GM18526 (cell line): ENCODE measurements around the gene PTPRN2.

Experiments used
- POLR2A ChIP-seq: IDR thresholded peaks from 3 replicates; pipeline ENCODE4 v1.6.1; 2011; ENCODE audit not compliant: insufficient read length; ENCODE audit errors: extremely low read depth

The PTPRN2 gene

DNA sequence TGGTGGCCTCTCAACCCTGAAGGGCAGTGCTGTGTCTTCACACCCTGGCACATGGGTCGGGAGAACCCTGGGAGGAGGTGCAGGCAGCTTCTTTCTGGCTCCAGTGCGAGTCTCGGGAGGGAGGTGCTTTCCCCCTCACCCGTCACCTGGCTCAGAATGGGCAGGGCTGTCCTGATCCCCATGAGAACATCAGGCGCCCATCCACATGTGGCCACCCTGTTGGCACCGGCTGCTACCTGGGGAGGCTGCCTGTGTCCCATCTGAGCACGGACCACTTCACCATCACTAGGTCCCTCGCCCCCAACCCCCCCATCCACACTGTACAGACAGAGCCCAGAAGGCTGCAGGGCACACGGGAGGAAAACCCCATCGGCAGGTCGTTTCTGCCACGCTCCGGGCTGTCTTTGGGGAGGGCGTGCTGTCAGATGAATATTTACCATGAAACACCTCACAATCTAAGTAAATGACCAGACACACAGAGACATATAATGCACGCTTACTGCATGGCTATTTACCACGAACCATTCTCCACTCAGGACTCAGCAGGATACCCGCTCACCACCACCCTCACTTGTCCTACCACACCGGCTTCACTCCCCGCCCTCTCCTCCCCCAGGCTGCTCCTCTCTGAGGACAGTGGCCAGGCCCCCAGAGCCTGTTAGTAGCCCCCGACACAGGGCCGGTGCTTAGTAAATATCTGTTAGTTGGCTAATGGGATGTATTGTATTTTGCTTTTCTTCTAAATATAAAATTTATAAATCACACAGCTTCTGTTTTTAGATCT is 968.6 kb downstream of the PTPRN2 start:
- no peak for TF ChIP-seq POLR2A

DNA sequence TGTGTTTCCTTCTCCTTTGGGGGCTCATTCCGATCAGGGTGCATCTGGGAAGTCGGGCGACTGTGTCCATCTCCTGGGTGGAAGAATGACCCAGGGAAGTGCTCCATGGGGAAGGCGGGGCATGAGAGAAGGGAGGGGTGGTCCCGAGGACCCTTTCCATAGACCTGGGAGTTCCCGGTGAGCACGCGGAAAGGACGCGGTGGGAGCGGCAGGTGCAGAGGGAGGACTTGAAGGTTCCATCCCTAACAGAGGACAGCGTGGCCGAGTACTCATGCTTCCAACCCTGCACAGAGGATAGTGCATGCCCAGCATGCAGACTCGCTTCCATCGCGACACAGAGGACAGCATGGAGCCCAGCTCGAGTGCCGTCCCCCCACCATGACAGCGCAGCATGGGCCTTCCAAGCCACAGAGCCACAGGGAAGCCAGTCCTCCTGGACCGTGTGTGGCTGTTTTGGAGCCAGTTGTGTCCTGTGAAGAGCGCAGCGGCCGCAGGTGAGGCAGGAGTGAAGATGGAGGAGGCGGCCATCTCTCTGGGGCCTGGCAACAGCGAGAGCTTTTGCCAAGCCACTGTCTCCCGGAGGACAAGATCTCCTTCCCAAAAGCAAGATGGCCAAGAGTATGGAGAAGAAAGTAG is 969.4 kb downstream of the PTPRN2 start:
- no peak for TF ChIP-seq POLR2A

DNA sequence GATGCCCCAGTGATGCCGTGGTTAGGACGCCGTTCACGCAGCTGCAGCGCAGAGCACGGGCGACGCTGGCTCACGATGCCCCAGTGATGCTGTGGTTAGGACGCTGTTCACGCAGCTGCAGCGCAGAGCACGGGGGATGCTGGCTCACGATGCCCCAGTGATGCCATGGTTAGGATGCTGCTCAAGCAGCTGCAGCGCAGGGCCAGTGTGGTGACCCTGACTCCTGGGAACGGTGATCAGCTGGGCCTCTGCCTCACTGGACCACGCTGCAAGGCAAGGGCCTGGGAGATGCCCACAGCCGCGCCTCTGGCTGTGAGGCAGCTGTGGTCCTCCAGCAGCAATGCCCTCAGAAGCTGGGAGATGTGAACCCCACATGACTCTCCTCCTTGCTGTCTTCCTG is 970.2 kb downstream of the PTPRN2 start:
- no peak for TF ChIP-seq POLR2A

DNA sequence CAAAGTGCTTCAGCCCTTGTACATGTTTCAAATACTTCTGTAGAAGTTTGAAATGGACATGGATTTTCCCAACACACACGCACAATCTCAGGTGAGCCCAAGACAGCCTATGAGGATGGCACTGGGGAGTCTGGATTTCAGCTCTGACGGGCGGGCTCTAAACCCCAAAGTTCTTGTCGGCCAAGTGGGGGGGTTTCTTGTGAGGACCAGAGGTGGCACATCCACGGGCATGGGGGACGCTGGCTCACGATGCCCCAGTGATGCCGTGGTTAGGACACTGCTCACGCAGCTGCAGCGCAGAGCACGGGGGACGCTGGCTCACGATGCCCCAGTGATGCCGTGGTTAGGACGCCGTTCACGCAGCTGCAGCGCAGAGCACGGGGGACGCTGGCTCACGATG is 970.7 kb downstream of the PTPRN2 start:
- no peak for TF ChIP-seq POLR2A

DNA sequence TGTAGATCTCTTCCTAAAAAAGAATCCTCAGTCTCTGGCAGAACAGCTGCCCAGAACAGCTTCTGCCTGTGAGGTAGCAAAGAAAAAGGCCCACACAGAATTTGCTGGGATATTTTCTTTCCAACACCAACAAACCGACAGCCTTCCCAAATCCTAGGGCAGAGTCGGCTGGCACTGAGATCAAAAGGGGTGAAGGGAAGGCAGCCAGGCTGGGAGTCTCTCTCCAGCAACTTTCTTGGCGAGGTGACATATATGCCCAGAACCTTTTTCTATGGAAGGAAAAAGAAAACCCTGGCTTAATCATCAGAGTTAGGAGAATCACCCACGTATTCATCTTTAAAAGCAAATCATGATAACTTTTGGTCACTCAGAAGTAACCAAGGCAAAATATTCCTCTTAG is 971.2 kb downstream of the PTPRN2 start:
- no peak for TF ChIP-seq POLR2A

DNA sequence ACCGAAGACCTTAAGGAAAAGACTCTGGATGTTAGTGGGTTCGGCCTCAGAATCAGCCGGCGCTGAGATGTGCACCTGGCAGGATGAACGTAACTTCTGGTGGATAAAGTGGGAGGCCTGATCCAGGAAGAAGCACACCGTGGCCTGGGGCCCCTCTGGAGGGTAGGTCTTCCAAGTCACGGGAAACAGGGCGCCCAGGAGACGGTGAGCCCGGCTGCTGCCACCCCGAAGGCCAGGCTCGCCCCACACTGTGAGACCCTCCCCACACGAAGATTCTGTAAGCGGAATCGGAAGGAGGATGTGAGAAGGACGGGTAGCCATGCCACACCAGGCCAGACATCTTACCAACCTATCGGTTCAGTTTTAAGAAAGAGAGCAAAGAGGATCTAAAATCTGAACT is 971.8 kb downstream of the PTPRN2 start:
- TF ChIP-seq POLR2A, result no peak

DNA sequence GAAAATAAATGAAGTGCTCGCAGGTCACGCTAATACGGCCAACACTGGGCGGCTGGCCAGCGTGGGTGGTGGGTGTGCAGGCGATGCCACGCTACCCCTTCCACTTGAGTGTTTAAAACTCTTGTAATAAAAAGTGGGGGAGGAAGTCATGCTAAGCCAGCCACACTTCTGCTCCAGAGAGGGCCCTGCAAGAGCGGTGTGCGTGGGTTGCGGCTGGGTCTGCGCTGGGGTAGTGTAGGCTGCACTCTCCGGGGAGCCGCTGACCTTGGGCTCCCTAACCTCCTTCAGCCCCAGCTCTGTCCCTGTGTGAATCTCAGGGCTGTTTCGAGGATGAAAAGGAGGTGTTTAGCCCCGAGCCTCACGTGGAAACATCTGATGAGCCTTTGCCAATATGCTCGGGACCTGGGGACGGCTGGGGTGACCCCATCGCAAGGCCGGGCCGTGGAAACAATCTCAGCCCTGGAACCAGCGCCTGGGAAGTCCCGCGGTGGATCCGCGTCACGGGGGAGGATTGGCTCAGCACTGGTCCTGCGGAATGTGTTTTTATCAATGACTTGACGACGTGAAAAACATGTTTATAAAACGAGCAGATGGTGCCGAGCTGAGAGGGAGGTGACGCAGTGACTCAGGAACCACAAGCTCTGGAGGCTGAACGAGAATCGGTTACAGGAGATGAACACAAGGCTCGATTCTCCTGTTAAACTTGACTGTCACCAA is 972.4 kb downstream of the PTPRN2 start:
- TF ChIP-seq POLR2A, result no peak

DNA sequence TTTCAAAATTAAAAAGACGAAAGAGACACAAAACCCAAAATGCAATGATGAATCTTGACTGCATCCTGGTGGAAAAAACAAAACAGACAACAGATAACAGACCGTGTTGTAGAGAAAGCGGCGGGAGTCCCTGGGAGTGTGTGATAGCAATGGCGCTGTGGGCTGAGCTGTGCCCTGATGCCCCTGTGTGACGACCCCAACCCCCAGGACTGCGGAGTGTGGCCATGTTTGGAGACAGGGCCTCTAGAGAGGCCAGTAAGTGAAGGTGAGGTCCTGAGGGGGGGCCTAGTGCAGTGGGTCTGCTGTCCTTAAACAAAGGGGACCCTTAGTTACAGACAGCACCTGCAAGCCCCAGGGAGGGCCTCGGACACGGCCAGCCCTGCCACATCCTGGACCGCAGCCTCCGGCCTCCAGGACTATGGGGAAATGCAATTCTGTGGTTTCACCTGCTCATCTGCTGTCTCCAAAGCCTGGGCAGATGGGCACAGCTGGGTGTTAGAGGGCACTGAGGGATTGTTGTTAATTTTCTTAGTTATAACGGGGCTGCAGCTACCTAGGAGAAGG is 973.1 kb downstream of the PTPRN2 start:
- no peak for TF ChIP-seq POLR2A

DNA sequence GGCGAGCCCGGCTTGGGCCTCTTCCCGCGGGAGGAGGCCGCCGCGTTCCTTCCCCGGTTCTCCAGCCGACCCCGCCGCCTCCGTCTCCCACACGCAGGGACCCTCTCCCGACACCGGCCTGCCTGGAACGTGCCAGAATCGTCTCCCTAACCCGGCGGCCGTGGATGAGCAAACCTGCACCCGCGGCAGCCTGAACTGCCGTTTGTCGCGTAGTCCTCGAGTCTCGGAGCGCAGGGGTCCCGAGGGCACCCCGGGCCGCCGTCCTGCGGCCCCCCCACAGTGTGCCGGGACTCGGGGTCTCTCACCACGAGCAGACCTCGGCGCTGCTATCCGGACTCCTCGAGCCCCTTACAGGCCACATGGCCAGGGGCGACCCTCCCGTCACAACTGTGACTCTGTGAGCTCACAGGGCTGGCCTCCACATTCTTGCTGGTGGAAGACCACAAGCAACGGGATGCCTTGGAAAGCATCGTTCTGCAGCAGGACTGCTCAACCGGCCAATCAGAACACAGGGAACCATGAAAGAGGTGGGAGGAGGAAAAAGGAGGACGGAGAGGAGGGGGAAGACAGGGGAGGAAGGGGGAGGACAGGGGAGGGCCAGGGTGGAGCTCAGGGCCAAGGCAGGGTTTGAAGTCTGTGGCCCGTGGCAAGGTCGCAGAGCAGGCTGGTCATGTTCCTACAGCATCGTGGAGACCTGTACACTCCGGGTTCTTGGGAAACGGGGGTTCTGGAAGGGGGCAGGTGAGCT is 973.9 kb downstream of the PTPRN2 start:
- no peak for TF ChIP-seq POLR2A

DNA sequence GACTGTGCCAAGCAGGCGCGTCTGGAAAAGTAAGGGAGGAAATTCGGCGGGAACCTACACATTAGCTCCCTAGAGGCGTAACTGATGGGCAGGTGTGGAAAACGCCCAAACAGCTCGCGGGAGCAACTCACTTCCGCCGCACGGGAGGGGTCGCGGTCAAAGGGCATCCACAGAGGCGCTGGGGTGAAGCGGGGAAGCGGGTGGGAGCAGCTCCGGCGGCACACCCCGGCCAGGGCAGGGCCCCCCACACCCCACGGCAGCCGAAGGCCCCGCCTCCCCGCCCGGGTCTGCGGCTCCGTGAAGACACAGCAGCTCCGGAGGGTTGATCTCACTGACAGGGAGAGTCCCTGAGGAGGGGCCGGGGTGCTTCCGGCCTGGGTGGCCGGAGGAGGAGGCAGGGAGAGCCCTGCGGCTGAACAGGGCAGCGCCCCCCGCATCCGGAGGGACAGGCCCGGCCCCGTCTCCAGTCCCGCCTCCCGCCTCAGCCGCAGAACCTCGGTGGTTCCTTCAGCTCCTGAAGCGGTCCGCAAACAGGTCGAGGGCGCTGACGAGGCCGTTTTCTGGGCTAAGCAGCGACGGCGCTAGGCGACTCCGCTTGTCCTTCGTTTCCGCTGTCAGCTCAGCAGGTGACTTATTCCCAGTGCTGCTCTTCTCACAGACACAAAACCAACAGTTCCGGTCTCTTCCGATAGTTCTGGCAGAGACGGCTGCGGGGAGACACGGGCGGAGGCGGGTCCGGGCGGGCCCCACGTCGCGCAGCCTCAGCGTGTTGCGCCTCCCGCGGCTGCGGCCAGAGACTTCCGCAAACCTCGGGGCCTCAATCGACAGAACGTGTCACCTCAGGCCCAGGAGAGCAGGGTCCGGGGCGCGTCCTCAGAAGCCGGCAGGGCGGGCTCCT is 974.7 kb downstream of the PTPRN2 start:
- TF ChIP-seq POLR2A, result no peak

DNA sequence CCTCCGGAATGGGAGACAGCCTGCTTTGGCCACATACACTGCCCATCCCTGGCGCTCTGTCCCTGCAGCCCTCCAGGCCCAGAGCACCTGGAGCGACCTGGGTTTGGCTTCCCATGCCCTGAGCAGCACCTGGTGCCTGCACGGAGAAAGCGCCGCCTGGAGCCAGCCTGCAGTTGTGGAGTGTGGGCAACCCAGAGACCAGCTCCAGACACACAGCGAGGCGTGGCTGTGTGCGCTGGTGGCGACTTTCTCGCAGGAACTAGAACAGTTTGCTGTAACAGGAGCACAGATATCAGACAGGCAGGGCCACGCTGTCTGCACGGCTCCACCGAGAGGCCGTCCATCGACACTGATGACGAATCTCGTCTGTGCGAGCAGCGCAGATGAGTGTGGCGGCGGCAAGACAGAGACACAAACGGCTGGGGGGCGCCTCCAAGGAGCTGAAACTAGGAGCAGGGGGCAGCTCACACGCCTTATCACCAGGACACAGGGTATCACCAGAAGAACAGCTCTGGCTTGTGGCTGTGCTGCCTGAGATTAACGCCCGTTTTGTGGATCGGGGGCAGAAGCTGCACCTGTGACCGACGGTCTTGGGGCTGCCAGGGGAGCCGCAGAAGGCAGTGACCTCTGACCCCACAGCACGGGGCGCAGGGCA is 975.5 kb downstream of the PTPRN2 start:
- no peak for TF ChIP-seq POLR2A

DNA sequence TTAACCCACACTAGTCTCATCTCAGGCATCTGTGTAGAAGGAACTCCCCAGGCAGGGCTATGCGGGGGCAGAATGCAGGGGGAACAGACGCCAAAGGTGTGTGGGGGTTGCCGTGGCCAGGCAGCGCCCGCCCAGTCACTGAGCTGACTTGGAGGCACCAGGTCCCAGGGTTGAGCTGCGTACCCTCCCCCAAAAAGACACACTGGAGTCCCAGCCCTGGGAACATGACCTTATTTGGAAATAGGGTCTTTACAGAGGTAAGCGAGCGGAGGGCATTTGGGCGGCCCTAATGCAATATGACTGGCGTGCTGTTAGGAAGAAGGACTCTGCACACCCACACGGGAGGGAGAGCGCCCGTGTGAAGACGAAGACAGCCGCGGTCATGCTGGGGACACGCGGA is 976.3 kb downstream of the PTPRN2 start:
- TF ChIP-seq POLR2A, result no peak

DNA sequence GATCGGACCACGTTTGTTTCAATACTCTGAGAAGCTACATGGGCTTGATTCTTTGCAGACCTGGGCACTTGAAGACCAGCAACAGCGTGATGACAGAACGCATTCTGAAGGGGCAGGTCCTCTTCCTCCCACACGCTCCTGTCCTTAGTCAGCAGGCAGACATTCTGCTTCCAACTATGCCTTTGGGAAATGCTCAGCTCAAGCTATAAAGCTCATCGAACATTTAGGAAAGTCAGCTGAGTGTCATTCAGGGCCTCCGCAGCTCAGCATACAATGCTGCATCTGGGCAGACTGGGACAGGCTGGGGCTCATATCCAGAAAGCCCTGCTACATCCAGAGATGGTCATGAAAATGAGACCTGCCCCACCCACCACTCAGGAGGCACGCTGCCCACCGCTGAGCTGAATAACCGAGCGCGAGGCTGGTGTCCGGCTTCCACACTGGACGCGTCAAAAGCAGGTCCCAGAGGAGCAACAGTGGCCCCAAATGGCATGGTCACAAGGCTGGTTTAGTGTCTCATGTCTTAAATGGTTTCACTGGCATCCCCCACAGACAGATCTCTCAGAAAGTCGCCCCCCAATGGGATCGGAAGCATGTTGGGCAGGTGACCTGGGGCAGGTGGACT is 976.8 kb downstream of the PTPRN2 start:
- no peak for TF ChIP-seq POLR2A
